ENCODE data around the gene UNC13D.

The UNC13D gene

GRCh38 chr17:75829747-75830146 is 14.5 kb downstream of the UNC13D start:
- no peak for DNase-seq (ENCODE audit: low read depth)
- H3K4me3 ChIP-seq (ENCODE audit: control insufficient read depth, low read depth, low read length): no peak overlapping the region
- TF ChIP-seq CTCF (conservative IDR thresholded peaks at IDR 0.05; ENCODE audit: control insufficient read depth, insufficient read depth, low read depth, low read length): no peak

GRCh38 chr17:75828741-75829140 is 15.5 kb downstream of the UNC13D start:
- no peak overlapping the region for H3K4me3 ChIP-seq (ENCODE audit: control insufficient read depth, low read depth, low read length)
- no peak for TF ChIP-seq CTCF (conservative IDR thresholded peaks at IDR 0.05; ENCODE audit: control insufficient read depth, insufficient read depth, low read depth, low read length)
- DNase-seq (ENCODE audit: low read depth): no peak

DNA sequence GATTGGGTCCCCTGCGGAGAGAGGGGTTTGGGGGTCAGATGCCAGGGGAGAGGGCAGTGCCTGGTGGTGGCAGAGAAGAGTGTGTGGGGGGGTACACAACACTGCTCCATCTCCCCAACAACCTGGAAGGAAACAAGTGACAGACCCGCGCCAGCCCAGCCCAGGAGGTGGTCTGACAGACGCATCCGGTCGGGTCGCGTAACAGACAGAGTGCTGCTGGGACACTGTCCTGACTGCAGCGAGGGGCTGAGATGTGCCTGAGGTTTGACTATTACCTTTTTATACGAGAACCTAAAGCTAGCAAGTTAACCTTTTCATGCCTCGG is 16.2 kb downstream of the UNC13D start:
- no peak for TF ChIP-seq CTCF (conservative IDR thresholded peaks at IDR 0.05; ENCODE audit: control insufficient read depth, insufficient read depth, low read depth, low read length)
- DNase-seq (ENCODE audit: low read depth): no peak

GRCh38 chr17:75827308-75828075 is 16.7 kb downstream of the UNC13D start:
- H3K4me3 ChIP-seq (ENCODE audit: control insufficient read depth, low read depth, low read length): peak overlapping the region; percentile 27
- DNase-seq (ENCODE audit: low read depth): peak; percentile 52
- peak; percentile 67 for TF ChIP-seq CTCF (conservative IDR thresholded peaks at IDR 0.05; ENCODE audit: control insufficient read depth, insufficient read depth, low read depth, low read length)

More for the DNA sequence above, 16.2 kb downstream of the UNC13D start:
- H3K4me3 ChIP-seq (ENCODE audit: control insufficient read depth, low read depth, low read length): no peak overlapping the region

DNA sequence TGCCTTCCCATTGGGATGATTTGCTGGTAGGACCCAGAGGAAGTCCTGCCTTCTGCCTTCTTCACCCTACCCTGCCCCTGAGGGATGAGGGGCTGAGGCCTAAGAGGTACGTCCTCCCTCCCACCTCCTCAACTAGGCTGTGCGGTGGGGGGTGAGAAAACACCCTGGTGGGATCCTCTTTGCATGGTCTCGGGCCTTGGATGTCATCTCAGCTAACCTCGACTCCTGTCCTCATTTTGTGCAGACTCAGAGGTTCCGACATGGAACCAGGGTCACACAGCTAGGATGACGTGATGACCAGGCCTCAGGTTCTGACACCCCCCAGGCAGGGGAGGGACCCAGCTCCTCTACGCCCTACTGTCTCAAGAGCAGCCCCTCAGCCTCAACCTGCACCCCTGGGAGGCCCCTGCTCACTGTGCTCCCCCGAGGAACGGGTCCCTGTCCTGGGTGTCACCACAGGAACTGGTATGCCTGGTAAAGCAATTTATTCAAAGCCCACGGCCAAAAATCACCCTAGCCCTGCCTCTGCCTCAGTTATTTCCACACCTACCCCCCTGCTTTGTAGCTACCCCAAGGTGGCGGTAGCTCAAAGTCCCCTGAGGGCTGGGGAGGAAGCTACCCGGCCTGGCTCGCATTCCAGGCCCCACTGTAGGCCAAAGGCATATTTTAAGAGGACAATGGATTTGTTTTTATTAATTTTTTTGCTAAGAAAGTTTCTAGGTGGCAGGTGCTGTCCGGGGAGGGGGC is 17.5 kb downstream of the UNC13D start:
- no peak for DNase-seq (ENCODE audit: low read depth)
- TF ChIP-seq CTCF (conservative IDR thresholded peaks at IDR 0.05; ENCODE audit: control insufficient read depth, insufficient read depth, low read depth, low read length): no peak
- no peak overlapping the region for H3K4me3 ChIP-seq (ENCODE audit: control insufficient read depth, low read depth, low read length)

DNA sequence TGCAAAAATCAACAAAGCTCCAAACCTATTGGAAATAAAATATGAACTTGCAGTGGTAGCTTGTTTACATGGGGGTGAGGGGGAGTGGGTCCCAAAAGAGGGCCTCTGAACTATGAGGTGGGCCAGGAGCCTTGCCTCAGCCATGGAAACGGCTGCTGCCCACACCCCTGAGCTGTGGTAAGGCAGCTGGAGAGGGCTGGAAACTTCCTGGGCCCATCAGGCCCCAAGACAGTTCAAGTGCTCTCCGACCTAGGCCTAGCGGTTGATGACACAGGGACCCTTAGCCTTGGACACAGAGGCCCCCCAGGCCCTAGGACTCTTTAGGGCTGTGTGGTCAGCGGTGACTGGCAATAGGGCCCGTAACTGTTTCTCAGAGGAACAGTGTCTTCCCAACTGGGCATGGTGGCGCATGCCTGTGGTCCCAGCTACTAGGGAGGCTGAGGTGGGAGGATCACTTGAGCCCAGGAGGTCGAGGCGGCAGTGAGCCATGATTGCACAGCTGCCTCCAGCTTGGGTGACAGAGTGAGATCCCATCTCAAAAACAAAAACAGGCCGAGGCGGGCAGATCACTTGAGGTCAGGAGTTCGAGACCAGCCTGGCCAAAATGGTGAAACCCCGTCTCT is 18.3 kb downstream of the UNC13D start:
- no peak for DNase-seq (ENCODE audit: low read depth)
- no peak for TF ChIP-seq CTCF (conservative IDR thresholded peaks at IDR 0.05; ENCODE audit: control insufficient read depth, insufficient read depth, low read depth, low read length)
- no peak overlapping the region for H3K4me3 ChIP-seq (ENCODE audit: control insufficient read depth, low read depth, low read length)
